ENCODE measurements around the gene MAGEB6. TPM values are rescaled to one million over a fixed set of nuclear protein-coding genes. Genes with fewer than 3 reads are reported as not detected.

MAGEB6 gene, protein sequence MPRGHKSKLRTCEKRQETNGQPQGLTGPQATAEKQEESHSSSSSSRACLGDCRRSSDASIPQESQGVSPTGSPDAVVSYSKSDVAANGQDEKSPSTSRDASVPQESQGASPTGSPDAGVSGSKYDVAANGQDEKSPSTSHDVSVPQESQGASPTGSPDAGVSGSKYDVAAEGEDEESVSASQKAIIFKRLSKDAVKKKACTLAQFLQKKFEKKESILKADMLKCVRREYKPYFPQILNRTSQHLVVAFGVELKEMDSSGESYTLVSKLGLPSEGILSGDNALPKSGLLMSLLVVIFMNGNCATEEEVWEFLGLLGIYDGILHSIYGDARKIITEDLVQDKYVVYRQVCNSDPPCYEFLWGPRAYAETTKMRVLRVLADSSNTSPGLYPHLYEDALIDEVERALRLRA
- not detected in 2 replicates for total RNA-seq

DNA sequence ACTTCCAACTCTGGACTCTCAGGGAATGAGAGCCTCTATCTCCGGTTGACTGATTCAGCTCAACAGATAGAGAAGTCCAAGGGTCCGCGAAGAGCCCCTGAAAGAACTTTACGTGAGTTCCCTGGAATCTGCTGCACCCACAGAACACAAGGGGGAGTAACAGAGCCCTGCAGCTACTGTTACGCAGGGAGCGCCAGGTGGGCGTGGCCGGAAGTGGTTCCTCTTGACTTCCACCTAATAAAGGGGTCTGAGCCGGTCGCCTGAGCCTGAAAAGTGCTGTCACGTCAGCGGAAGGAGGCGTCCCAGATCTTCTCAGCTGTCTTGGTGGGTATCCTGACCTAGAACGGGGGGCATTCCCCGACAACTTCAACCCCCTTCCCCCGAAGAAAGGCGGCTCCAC is at the start of gene MAGEB6:
Gene MAGEB6, plus strand, starts transcription at position 237 of the 400 bp plus-strand sequence. CDS start 1,407 bp downstream, outside the sequence.

DNA sequence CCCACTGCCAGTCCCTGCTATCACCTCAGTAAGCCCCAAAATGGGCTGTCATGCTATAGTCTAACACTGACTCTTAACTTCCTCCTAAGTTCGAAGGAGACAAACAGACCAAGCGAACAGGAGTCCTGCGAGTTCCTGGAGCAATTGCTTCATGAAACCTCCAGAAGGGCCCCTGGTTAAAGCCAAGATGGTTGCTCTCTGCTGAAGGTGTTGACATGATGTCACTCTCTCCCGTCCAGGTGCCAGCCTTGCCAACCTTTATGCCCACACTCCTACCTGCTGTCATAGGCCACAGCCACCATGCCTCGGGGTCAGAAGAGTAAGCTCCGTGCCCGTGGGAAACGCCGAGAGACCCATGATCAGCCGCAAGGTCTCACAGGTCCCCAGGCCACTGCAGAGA is 31.9 kb upstream of the MAGEB6 start, which contains the start of gene MAGEB6B:
Gene MAGEB6B, plus strand, starts transcription at position 301 of the 400 bp plus-strand sequence. Its CDS starts 0 bp downstream, at position 301.

DNA sequence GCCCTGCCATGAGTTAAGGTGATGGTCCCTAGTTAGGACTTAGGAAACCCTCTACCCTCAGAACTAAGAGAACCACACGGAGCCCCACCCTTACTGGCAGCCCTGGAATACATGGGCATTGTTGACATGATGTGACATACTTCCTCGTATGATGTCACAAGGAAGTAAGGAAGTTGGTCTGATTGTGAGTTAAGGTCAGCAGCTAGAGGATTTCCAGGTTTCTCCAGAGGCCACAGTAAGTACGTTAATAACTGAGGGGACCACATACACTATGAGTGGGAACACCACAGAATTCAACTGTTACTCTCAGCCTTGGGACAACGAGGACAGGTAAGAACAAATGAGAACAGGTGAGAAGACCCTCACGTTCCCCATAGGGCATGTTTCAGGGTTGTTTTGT is 23.6 kb downstream of the MAGEB6 start, which contains the start of gene MAGEB5:
Gene MAGEB5, plus strand, starts transcription at position 301 of the 400 bp plus-strand sequence. CDS start 1,133 bp downstream, outside the sequence.

Other genes starting within 250 kb of the MAGEB6 start
- gene MAGEB18, start 54.1 kb upstream of the MAGEB6 start, total RNA-seq: not detected in 2 replicates
- not detected in 2 replicates for gene MAGEB6B, start 31.8 kb upstream of the MAGEB6 start, total RNA-seq
- gene MAGEB5, start 23.7 kb downstream of the MAGEB6 start, total RNA-seq: not detected in 2 replicates

Data from pericardium fibroblast (primary cell).